Stimulated activated CD4-positive, alpha-beta T cell treated with anti-CD3 and anti-CD28 coated beads, Interleukin-1b, Interleukin-23, amount 100 ng/mL, for 4 hours (primary cell): Measurements from ENCODE around the gene UBE2QL1.
"Not testable (repeated sequence)": the region's sequence is repeated elsewhere in the genome, so short reads cannot be mapped to it uniquely, and the experiment has no call there.

ENCODE experiments used
- DNase-seq, 2 donors: peaks; one replicate each; pipeline ENCODE4 v3.0.0-alpha.2; 2020; ENCODE audit warnings: low read depth in 2 of 2

Gene UBE2QL1

GRCh38 chr5:6496636-6497035 lies 48.0 kb downstream of the UBE2QL1 start:
- DNase-seq = no peak

- DNase-seq = no peak
These were observed 48.6 kb downstream of the UBE2QL1 start for GRCh38 chr5:6497262-6497661.

GRCh38 chr5:6498968-6499367 lies 50.3 kb downstream of the UBE2QL1 start:
- DNase-seq = no peak

DNA sequence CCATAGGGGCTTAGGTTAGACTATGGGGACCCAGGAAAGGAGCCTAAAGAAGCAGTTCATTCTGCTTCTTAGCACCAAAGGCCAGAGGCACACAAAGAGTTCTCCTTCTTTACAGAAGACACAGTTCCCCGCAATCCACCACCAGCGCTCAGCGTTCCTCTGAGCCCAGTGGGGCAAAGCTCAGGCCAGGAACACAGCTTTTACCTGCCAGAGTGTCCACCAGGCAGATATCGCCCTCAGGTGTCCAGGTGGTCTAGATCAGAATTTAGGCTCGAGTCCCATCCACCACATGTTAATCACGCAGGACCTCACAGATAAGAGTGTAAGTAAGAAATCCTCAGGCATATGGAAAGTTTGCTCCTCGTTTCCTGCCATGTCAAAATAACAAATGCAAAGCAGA lies 53.0 kb downstream of the UBE2QL1 start:
- no peak for DNase-seq

DNA sequence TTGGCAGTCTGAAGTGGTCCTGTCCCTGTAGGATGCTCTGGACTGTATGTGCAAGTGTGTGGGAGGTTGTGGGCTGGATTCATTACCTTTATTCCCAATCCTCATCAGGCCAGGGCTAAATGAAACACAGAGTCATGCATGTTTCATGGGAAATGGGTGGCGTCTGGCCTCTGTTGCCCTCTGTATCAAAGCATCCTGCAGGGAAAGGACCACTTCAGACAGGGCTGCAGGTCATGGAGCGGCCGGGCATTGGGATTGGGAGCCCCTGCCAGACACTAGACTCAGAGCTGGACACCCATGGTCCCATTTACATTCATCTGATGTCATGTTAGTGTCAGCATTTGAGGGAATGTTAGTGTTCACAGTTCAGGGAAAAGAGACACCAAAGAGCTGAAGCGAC lies 53.8 kb downstream of the UBE2QL1 start:
- DNase-seq = no peak

DNA sequence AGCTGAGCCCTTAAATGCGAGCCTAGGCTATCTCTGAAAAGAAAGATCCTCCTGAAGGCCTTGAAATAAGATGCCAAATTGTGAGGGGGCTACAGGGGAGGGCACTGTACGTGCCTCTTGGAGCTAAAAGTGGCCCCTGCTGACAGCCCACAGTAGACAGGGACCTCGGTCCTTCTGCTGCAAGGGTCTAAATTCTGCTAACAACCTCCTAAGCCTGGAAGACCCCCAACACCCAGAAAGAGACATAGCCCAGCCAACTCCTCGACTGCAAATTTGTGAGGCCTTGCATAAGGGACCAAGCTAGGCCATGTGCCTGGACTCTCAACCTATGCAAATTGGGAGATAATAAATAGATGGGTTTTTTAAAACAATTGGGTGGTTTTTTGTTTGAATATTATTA lies 54.7 kb downstream of the UBE2QL1 start:
- no peak for DNase-seq

GRCh38 chr5:6504677-6505415 lies 56.2 kb downstream of the UBE2QL1 start:
- no peak for DNase-seq

GRCh38 chr5:6505416-6505755 lies 56.7 kb downstream of the UBE2QL1 start:
- no peak for DNase-seq

DNA sequence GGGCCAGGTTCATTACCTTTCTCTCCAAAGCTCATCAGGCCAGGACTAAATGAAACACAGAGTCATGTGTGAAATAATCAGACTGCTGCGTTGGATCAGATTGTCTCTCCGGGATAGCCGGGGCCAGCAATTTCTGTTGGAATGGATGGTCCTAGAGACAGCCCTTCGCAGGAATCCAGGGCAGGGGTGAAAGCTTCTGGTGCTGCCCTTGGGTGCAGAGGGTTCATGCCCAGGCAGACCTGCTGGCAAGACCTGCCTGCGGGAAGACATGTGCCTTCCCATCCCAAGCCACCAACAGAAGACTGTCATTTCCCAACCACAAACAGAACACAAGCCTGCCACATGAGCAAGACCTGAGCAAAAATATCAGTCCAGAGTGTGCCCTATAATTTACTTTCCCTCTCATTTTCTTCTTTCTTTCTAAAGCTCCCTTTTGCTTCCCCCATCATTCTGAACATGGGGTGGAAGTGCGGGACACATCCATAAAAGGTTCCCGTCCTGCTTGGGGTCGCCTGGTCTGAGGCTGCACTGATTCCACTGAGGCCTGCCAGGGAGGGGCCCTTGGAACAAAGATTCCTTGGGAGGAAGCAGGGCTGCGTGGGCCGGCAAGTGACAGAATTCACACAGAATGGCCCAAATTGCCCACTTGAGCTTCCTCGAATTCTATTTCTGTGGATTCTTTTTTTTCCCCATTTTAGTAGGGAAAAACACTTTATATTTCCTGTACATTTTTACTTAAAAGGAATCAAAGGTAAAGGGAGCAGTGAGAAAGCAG lies 57.3 kb downstream of the UBE2QL1 start:
- no peak for DNase-seq

- no peak for DNase-seq
These were observed 58.0 kb downstream of the UBE2QL1 start for GRCh38 chr5:6506611-6507010.

DNA sequence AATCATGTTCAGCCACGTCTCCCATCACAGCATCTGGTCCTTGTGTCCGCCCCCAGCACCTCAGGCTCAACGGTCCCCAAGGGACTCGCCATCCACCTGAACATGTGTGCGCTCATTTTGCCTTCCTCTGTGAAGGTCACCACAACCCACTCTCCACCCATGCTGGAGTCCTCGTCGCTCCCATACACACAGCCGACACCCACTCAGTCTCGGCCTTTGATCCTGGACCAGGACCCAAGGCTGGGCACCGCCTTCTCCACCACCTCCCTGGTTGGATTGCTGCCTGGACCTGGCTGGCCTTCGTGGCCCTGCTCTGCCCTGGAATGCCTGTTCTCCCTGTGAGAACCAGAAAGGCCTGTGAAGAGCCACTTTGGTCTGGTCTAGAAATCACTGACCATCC lies 60.3 kb downstream of the UBE2QL1 start:
- no peak for DNase-seq

DNA sequence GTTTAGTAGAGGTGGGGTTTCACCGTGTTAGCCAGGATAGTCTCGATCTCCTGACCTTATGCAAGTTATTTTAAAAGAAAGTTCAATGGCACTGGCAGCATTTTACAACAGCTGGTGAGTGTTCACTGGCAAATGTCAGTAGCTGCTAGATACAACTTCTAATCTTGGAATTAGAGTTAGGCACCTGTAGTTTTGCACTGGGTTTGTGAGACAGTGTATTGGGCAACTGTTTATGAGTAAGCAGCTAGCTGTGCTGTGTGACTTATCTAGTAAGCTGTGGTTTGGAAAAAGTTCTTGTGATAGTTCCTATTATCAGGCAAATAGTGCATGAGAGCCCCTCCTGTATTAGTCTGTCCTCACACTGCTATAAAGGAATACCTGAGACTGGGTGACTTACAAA lies 61.5 kb downstream of the UBE2QL1 start:
- DNase-seq = no peak

DNA sequence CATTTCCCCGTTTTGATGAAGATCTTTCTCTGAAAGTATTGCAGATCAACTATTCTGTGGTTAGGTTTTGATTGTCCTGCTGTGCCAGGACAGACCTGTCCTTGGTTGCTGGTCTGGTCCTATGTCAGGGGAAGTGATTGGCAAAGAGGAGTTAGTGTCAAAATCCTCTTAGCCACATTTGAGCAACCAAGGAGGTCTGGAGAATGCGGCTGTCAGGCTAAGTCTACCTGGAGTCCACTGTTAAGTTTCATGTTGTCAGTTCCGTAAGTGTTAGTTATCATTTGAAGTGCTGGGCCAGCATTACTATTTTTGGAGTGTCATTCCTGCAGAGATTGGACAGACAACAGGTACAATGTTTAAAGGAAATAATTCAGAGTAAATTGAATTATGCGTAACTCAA lies 62.3 kb downstream of the UBE2QL1 start:
- DNase-seq = no peak

DNA sequence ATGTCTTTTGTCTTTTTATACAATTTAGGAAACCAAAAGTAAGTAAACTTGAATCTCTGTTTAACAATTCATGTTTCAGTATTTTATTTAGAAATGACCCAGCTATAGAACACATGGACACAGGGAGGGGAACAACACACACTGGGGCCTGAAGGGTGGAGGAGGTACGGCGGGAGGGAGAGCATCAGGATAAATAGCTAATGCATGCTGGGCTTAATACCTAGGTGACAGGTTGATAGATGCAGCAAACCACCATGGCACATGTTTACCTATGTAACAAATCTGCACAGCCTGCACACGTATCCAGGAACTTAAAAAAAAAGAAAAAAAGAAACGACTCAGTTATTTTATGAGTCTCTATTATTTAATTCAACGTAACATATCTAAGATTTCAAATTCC lies 67.2 kb downstream of the UBE2QL1 start:
- DNase-seq = not testable (repeated sequence)

DNA sequence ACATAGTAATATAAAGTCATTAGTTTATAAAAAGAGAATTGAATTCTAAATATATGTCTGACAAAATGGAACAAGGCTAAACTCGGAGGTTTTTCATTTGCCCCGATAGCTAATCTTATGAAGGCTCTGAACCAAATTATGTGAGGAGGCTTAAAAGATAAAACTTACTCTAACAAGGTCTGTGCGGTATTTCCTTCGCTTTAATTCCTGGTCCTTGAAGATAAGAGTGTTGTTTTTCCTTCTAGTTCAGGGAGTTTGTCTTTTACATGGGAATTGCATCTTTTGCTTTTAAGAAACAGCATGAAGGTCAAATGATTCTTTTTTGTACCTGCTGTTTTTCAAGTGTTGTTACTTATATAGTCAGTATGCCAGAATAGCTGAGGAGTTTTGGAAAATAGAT lies 68.2 kb downstream of the UBE2QL1 start:
- DNase-seq = no peak

DNA sequence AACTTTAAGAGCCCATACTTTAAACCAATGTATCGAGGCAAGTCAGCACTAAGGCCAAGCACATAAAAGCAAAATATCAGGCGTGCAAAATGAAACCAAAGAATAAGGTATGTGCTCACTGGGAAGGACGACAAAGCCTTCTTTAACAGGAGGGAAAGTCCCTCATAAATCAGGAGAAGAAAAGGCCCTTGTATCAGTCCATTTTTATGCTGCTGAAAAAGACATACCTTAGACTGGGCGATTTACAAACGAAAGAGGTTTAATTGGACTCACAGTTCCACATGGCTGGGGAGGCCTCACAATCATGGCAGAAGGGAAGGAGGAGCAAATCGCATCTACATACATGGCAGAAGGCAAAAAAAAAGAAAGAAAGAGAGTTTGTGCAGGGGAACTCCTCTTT lies 68.9 kb downstream of the UBE2QL1 start:
- no peak for DNase-seq

DNA sequence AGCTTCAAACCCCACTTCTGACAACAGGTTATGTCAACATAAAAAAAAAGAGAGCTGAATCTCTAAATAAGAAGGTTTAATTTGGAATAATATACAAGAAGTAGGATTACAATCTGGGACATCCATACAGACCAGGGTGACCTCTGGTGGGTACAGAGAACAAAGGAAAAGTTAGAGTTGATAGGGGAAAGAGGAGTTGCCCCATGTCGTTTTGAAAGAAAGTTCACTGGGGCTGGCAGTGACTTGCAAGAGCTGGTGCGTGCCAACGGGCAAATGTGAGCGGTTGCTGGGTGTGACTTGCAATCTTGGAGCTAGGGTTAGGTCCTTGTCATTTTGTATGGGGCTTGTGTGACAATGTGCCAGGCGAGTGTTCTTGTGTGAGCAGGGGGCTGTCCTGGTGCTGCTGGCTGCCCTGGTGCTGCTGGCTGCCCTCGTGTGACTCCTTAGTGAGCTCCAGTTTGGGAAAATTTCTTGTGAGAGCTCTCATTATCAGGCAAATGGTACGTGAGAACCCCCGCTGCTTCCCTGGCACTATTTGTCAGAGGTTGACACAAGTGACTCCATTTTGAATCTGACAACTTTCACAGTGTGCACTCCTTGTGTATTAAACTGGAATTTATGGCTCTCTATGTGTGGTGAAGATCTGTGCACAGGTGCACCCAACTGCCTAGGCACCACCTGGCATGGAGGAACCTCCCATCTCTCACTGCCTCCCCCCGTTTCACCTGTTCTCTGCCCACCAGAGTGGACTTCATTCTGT lies 69.8 kb downstream of the UBE2QL1 start:
- DNase-seq = no peak

- DNase-seq = no peak
These were observed 71.5 kb downstream of the UBE2QL1 start for GRCh38 chr5:6520201-6520600.

GRCh38 chr5:6522331-6522730 lies 73.7 kb downstream of the UBE2QL1 start:
- no peak for DNase-seq

DNA sequence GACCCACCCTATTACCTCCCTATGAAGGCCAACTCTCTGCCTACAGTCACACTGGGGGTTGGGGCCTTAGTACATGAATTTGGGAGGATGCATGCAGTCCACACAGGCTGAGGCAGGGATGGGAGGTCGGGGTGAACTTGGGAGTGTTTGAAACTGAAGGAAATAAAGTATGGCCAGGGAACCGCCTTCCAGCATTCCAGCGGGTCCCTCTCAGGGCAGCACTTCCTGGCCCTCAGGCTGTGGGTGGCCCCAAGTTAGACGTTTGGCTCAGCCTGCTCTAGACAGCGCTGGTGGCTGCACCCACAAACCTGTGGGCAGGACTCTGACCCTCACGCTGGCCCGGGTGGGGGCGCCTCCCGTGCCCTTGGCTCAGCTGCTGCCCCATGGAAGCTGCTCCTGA lies 74.3 kb downstream of the UBE2QL1 start:
- DNase-seq = no peak

GRCh38 chr5:6525422-6525821 lies 76.8 kb downstream of the UBE2QL1 start:
- no peak for DNase-seq

DNA sequence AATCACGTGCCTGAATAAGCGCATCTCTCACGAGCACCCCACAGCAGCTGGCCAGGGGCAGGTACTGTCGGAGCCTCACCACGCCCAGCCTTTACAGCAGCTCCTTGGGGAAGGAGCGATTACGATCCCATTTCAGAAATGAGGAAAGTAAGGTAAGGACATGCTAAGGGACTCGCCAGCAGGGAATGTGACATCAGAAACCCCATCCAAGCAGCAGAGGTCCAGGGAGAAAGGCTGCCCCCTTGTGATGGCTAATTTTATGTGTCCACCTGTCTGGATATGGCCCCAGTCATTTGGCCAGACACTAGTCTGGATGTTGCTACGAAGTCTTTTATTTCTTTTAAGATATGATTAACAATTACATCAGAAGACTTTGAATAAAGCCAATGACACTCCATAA lies 77.3 kb downstream of the UBE2QL1 start:
- no peak for DNase-seq
